GM19239 (cell line): ENCODE data around the gene CATSPERZ.
A peak's percentile ranks its signal among the peaks of the same experiment; 100 is the strongest.

Experiments
- DNase-seq: peaks from one replicate; pipeline ENCODE4 v3.0.0; 2011; ENCODE audit warnings: low spot score; ENCODE audit not compliant: insufficient read length
- FAIRE-seq: peaks from 2 replicates; lab custom pipeline; 2011; peaks lifted over from hg19 to GRCh38; lab: Jason Lieb, UNC

Gene CATSPERZ, protein sequence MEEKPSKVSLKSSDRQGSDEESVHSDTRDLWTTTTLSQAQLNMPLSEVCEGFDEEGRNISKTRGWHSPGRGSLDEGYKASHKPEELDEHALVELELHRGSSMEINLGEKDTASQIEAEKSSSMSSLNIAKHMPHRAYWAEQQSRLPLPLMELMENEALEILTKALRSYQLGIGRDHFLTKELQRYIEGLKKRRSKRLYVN

DNA sequence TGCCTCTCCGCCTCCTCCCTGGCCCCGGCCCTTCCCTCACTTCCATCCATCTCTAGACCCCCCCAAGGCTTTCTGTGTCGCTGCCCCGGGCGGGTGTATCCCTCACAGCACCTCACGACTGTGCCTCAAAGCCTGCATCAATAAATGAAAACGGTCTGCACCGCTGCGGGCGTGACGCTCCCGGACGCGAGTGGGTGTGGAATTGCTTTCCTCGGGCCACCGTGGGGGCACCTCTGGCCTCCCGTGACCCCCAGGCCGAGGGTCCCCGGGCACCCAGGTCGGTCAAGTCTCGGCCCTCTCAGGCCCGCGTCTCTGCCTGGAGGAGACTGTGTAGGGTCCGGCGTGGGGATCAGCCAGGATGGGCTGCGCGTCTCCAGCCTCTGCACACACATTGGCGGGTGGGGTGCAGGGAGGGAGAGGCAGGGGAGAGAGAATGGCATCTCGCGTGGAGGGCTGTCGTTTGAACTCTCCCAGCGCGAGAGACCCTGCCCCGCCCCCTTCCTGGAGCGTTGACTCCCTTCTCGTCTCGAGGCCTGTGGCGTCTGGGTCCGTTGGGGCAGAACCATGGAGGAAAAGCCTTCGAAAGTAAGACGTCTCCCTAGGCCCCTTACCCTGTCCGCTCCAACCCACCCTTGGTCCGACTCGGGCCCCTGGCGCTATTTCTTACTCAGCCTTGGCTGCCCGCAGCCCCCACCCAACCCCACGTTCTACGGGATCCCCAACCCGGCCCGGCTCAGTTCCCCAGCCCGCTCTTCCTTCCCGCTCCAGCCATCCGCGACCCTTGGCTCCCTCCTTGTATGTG is at the start of gene CATSPERZ:
Gene CATSPERZ (plus strand): TSS at position 512 of the 802 bp plus-strand sequence. CDS start 53 bp downstream, at position 565.
- DNase-seq (no peak), FAIRE-seq (no peak)

DNA sequence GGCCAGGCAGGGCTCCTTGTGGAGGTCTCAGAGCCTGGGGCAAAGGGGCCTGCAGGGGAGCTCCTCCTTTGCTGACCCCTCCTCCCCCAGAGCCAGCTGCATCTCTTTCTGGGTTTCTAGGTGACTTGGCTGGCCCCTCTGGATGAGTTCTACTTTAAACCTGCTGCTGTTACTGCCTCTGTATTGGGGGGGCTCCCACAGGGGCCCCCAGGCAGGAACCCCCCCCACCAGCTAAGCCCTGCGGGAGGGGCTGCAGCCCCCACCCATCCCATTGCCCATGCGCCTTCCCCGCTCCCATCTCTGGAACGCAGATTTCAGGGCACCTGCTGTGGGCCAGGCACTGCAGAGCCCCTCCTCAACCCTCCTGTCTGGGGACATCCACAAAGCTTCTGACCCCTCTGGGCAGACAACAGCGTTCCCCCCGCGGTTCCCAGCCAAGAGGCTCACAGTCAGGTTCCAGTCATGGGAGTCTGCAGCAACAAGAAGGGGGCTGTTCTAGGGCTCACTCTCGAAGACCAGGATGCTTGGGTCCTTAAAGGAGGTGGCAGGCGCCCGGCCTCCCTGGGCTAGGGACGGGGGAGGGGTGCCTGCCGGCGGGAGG is 49.6 kb upstream of the CATSPERZ start:
- DNase-seq (no peak), FAIRE-seq (no peak)

DNA sequence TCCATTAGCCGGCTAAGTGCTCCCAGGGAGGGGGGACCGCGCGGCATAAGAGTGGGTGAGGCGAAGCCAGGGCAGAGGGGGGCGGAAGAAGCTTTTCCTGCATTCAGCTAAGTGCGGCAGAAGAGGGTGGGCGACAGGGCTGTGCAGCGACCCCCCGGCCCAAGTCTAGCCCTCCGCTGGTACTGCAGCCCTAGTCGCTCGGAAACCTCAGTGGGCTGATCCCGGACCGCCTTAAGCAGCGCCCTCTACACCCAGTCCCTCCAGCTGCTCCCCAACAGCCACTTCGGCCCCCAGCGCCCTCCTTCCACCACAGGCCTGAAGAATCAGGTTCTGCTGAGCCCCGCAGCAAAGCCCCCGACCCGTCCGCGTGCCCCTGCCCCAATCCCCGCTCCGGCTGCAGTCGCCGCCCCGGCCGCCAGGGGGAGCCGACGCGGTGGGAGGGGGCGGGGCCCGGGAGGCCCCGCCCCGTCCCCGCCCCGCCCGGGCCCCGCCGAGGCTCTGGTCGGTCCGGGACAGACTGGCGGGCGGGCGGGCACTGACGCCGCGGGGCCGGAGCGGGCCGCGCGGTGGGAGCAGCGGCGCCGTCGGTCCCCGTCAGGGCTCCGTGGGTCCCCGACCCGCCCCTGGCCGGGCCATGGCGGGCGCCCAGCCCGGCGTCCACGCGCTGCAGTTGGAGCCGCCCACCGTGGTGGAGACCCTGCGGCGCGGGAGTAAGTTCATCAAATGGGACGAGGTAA is 49.0 kb upstream of the CATSPERZ start, which contains the start of gene PLCB3:
Gene PLCB3 (plus strand): TSS at position 515 of the 737 bp plus-strand sequence. CDS start 120 bp downstream, at position 635.
- FAIRE-seq, result no peak
- DNase-seq, result peak; percentile 91

DNA sequence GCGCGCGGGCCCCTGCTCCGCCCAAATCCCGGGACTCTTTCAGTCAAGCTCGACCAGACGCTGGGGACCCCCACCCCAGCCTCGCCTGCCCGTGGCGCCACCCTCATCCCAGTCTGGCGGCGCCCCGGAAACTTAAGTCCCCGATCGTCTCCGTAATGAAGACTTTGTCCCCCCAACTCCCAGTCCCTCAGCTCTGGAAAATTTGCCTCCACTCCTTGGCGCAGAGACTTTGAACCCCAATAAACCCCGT is 48.5 kb upstream of the CATSPERZ start:
- DNase-seq (no peak), FAIRE-seq (no peak)

DNA sequence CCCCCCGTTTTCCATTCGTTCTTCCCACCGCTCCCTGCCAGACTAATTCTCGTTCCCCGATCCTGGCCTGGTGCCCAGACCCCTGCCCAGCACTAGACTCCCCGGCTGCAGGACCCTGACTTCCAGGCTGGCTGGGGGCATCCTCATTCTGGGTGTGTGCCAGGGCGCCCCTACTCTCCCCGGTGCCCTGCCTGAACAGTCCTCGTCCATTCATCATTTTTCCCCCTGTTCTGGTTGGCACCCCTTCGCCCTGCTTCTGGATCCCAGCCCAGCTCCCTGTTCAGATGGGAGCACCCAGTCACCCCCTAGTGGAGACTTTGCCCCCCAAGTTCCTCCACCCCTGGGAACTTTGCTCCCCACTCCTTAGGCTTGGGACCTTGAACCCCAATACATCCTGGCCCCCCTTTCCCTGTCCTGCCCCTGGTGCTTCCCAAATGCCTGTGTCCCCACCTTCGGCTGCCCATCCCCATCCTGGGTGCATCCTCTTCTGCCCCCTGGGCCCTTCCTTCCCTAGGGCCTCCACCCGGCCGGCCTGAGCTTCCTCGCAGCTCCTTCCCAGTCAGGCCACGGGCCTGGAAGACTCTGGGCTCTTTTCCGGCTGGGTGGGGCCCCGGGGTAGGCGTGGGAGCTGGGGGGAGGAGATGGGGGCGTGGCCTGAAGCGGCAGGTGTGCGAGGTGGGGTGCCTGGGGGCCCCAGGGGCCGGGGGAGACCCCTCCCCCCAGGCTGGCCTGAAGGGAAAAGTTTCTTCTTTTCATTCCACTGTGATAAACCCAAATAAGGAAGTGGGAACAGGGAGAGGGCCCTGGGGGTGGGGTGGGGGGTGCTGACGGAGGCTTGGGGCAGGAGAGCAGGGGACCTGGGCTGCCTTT is 47.9 kb upstream of the CATSPERZ start:
- peak; percentile 63 for DNase-seq
- no peak for FAIRE-seq

DNA sequence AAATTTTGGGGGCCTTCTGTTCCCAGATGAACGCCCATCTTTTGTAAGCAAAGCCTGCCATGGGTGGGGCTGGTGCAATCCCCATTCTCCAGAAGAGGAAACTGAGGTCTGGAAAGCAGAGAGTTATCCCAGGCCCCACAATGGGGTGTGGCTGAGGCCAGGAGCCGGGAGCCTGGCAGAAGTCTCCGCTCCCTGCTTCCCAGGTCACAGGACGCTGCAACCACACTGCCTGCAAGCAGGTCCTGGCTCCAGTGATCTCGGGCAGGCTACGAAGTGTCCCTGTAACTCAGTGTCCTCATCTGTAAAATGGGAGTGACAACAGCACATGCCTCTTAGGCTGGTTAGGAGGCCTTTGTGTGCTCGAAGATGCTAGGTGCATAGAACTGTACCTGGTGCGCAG is 47.1 kb upstream of the CATSPERZ start:
- DNase-seq (no peak), FAIRE-seq (no peak)

DNA sequence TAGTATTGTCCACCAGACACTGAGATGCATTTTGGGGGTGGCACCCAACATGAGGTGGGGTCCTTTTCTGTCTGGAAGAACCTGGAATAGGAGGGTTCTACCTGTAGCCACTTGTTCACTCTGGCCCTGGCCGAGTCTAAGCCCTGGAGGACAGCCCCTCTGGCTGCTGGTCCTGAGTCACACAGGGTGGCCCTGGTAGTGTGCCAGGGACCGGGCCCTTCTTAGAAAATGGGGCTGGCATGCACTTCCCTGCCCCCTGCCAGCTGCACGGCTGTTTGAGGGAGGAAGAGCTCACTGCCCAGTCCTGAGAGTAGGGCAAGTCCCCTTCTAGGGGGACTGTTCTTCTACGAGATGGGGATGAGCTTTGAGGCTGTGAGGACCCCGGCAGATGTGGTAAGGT is 46.7 kb upstream of the CATSPERZ start:
- no peak for FAIRE-seq
- DNase-seq, result no peak

DNA sequence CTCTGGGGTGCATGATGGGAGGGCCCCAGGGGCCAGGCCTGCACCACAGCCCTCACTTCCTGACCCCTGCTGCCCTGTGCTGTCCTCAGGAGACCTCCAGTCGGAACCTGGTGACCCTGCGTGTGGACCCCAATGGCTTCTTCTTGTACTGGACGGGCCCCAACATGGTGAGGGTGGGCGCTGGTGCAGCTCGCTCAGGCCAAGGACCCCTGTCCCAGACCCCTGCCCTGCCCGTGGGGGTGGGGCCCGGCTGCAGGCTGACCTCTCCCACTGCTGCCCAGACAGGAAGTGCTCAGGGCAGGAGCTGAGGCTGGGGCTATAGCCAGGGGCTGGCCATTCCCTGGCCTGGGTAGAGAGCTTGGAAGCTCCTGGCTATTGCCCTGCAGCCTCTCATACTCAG is 45.8 kb upstream of the CATSPERZ start:
- FAIRE-seq (no peak), DNase-seq (no peak)

DNA sequence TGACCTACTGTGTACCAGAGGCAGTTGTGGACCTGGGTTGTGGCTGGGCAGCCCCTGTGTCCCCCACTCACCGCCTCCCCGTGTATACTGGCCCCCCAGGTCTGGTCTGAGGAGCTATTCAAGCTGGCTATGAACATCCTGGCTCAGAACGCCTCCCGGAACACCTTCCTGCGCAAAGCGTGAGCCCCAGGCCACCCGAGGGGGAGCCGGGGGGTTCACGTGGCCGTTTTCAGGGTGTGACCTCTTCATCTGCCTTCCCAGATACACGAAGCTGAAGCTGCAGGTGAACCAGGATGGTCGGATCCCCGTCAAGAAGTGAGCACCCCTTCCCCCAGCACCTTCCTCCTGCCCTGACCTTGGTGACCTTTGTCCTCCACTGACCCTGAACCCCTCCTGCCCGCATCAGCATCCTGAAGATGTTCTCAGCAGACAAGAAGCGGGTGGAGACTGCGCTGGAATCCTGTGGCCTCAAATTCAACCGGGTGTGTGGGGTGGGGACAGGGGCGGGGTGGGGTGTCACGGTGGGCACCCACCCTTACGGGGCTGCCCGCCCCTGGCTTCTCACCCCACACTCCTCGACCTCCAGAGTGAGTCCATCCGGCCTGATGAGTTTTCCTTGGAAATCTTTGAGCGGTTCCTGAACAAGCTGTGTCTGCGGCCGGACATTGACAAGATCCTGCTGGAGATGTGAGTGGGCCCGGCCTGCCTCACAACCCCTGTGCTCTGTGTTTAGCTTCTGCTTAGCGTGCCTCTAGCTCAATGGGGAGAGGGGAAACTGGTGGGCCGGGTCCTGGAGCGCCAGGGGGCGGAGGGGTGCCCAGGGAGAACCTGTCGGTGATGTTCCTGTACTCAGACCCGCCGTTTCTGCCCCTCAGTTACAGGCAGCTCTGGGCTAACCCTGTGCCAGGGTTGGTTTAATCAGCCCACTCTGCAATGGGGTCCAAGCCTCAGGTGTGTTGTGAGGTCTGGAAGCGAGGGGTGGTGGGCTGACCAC is 44.7 kb upstream of the CATSPERZ start:
- FAIRE-seq (no peak), DNase-seq (no peak)

DNA sequence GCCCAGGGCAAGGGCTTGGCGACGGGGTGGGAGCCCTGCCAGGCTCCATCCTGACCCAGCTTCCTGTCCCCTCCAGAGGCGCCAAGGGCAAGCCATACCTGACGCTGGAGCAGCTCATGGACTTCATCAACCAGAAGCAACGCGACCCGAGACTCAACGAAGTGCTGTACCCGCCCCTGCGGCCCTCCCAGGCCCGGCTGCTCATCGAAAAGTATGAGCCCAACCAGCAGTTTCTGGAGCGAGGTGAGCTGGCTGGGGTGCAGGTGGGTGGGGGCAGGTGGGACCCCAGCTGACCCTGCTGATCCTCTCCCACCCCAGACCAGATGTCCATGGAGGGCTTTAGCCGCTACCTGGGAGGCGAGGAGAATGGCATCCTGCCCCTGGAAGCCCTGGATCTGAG is 43.9 kb upstream of the CATSPERZ start:
- no peak for DNase-seq
- no peak for FAIRE-seq

DNA sequence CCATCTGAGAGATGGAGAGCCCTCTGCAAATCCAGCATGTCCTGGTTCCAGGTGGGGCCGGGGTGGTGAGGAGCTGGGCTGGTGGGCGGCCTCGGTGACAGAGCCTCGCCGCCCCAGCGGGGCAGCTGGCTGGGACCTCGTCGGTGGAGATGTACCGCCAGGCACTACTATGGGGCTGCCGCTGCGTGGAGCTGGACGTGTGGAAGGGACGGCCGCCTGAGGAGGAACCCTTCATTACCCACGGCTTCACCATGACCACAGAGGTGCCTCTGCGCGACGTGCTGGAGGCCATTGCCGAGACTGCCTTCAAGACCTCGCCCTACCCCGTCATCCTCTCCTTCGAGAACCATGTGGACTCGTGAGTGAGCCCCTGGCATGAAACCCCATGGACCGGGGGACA is 41.8 kb upstream of the CATSPERZ start:
- DNase-seq, result no peak
- FAIRE-seq, result no peak

DNA sequence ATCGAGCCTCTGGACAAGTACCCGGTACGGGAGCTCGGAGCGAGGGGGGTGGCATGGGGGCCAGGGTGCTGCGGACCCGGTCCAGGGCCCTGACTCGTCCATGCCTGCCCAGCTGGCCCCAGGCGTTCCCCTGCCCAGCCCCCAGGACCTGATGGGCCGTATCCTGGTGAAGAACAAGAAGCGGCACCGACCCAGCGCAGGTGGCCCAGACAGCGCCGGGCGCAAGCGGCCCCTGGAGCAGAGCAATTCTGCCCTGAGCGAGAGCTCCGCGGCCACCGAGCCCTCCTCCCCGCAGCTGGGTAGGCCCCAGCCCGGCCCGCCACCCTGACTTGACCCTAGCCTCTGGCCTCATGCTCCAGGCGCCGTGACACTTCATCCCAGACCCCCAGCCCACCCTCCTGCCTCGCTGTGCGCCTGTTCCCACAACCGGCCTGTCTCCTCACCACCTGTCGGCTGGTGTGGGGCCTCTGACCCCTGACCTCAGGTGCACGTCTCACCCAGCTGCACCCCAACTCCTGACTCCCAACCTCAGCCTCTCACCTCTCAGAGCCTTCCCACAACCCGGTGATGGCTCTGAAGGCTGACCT is 41.1 kb upstream of the CATSPERZ start:
- no peak for FAIRE-seq
- no peak for DNase-seq

DNA sequence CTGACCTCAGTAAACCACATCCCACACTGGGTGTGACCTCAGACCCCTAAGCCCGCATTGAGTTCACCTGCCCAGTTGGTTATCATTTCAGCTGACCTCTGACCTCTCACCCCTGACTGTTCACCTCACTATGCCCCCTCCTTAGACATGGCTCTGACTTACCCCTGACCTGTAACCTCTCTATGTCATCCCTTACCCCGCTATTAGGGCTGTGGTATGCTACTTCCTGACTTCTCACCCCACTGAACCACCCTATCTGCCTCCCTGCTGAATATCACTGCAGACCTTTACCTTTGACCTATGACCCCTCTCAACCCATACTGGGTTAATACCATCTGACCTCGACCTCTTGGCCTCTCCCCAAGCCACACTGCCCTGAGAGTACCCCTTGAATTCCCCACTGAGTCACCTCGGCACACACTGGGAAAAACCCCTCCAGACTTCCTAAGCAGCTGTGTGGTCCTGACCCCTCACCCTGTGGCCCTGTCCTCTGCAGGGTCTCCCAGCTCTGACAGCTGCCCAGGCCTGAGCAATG is 40.6 kb upstream of the CATSPERZ start:
- DNase-seq (no peak), FAIRE-seq (no peak)

DNA sequence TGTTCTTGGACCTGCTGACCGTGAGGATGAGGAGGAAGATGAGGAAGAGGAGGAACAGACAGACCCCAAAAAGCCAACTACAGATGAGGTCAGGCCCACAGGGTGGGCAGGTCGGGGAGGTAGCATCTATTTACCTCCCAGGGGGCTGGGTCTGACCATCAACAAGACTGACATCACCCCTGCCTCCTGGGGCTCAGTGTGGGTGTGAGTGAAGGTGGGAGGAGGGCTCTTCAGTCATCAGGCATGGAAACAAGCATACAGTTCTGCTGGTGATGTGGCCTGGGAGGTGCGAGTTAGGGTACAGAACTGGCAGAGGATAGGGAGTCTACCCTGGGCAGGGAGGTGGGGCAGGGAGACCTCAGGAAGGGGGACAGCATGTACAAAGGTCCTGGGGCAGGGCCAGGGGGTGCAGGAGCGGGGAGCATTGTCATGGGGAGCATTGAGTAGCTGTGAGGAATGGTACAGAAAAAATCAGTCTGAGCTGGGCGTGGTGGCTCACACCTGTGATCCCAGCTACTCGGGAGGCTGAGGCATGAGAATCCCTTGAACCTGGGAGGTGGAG is 39.9 kb upstream of the CATSPERZ start:
- no peak for FAIRE-seq
- DNase-seq, result no peak

DNA sequence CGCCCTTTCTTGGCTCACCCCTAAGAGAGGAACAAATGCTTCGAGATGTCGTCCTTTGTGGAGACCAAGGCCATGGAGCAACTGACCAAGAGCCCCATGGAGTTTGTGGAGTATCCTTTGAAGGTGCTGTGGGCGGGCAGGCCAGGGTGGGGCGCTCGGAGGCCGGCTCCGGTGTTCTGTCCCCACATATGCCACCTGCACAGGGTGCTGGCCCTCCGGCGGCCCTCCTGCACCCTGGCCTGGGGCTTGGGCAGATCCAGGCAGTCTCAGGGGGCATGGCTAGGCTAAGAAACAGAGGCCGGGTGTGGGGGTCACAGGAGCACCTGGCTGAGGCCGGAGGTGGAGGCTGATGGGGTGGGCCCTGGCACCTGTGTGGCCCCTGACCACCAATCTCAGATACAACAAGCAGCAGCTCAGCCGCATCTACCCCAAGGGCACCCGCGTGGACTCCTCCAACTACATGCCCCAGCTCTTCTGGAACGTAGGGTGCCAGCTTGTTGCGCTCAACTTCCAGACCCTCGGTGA is 38.5 kb upstream of the CATSPERZ start:
- FAIRE-seq (no peak), DNase-seq (no peak)

DNA sequence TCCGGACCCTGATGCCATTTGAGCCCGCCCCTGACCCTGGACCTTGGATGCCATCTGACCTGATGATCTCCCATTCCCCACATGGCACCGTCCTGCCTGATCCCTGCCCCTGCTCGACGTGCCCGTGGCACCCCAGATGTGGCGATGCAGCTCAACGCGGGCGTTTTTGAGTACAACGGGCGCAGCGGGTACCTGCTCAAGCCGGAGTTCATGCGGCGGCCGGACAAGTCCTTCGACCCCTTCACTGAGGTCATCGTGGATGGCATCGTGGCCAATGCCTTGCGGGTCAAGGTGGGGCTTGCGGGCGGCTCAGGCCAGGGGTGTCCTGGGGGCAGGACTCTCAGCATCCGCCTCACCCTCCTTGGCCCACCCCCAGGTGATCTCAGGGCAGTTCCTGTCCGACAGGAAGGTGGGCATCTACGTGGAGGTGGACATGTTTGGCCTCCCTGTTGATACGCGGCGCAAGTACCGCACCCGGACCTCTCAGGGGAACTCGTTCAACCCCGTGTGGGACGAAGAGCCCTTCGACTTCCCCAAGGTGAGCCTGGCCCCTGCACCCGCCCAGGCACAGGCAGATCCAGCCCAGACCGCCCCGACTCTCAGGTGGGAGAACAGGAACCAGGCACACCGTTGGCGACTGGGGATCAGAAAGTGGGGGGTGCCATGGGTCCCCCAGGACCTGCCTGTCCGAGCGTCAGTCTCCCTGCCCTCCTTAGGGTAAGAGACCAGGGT is 37.7 kb upstream of the CATSPERZ start:
- FAIRE-seq, result no peak
- DNase-seq, result no peak
